Activated CD8-positive, alpha-beta memory T cell treated with anti-CD3 and anti-CD28 coated beads, Interleukin-2, amount 10 ng/mL, durations not matched to agents 7 days and 5 days (primary cell): Measurements from ENCODE around the gene TPK1. TPM values are rescaled to one million over a fixed set of nuclear protein-coding genes. Genes with fewer than 3 reads are reported as not detected.
A peak's percentile ranks its signal among the peaks of the same experiment; 100 is the strongest.
"Not testable (repeated sequence)": the region's sequence is repeated elsewhere in the genome, so short reads cannot be mapped to it uniquely, and the experiment has no call there.

Experiments used
- ATAC-seq: fragments of 150-1000 bp; cut with Tn5 transposase; one replicate; pipeline ENCODE4 v1.10.0; 2021; ENCODE audit warnings: moderate library complexity
- CTCF ChIA-PET: fragments of 350-600 bp; sonication (Branson Sonifier 250); formaldehyde crosslinking; loops from one replicate; lab custom pipeline; 2021; ENCODE audit warnings: antibody characterized with exemption; lab: Charles Lee
- DNase-seq: peaks from one replicate; pipeline ENCODE4 v3.0.0-alpha.2; 2020
- H3K27ac Mint-ChIP-seq: one replicate; pipeline ENCODE4 v1.8.0; 2021; ENCODE audit warnings: mild to moderate bottlenecking, mixed read lengths
- H3K27me3 Mint-ChIP-seq: one replicate; pipeline ENCODE4 v1.8.0; 2021; ENCODE audit warnings: mixed read lengths
- H3K36me3 Mint-ChIP-seq: one replicate; pipeline ENCODE4 v1.8.0; 2021; ENCODE audit warnings: mild to moderate bottlenecking, mixed read lengths
- H3K4me1 Mint-ChIP-seq: one replicate; pipeline ENCODE4 v1.8.0; 2021; ENCODE audit warnings: mixed read lengths
- H3K4me3 Mint-ChIP-seq: one replicate; pipeline ENCODE4 v1.8.0; 2021; ENCODE audit warnings: mild to moderate bottlenecking, moderate library complexity, mixed read lengths
- H3K9me3 Mint-ChIP-seq: one replicate; pipeline ENCODE4 v1.8.0; 2022; ENCODE audit warnings: low read depth, mixed read lengths
- total RNA-seq, 2 experiments: library from RNA; stranded (reverse); gene quantifications; one replicate each; pipeline ENCODE4 v1.2.3, GENCODE V29; 2021

TPK1 gene
- total RNA-seq, 2 experiments from 2014 or later, result 13.1 to 15.0 TPM

GRCh38 chr7:144818511-144818910 lies 17.3 kb downstream of the TPK1 start:
- peak; percentile 71 for DNase-seq

GRCh38 chr7:144817001-144817400 lies 18.9 kb downstream of the TPK1 start:
- DNase-seq (no peak), ATAC-seq (no peak)
- Mint-ChIP-seq H3K27ac (no peak overlapping the region), H3K4me1 (peaks cover 58% of the 10 kb centered on the region), H3K9me3 (no peaks in the 10 kb centered on the region), H3K27me3 (no peaks in the 10 kb centered on the region), H3K4me3 (no peak overlapping the region), H3K36me3 (peaks cover 14% of the 10 kb centered on the region)
- CTCF ChIA-PET, result interaction anchor here (2.5 kb wide), 1 partner anchor 19 kb away, joined by 17 read pairs; the partner anchor contains the start of gene TPK1

More at GRCh38 chr7:144818511-144818910, 17.3 kb downstream of the TPK1 start:
- Mint-ChIP-seq H3K4me1 (peaks cover 59% of the 10 kb centered on the region), H3K27me3 (no peaks in the 10 kb centered on the region), H3K4me3 (peak overlapping the region; percentile 11), H3K36me3 (peaks cover 14% of the 10 kb centered on the region), H3K9me3 (no peaks in the 10 kb centered on the region), H3K27ac (peak overlapping the region; percentile 70)
- CTCF ChIA-PET, result interaction anchor here (2.5 kb wide), 1 partner anchor 17 kb away, joined by 17 read pairs; the partner anchor contains the start of gene TPK1
- ATAC-seq, result peak; percentile 82

- H3K27ac Mint-ChIP-seq, result no peak overlapping the region
- ATAC-seq, result no peak
- CTCF ChIA-PET, result interaction anchor here (2.1 kb wide), 1 partner anchor 9 kb away, joined by 5 read pairs; no protein-coding TSS in a partner anchor
- H3K4me1 Mint-ChIP-seq, result peaks cover 41% of the 10 kb centered on the region
- H3K4me3 Mint-ChIP-seq, result no peak overlapping the region
- no peak for DNase-seq
- H3K36me3 Mint-ChIP-seq, result peaks cover 17% of the 10 kb centered on the region
- H3K27me3 Mint-ChIP-seq, result no peaks in the 10 kb centered on the region
- no peaks in the 10 kb centered on the region for H3K9me3 Mint-ChIP-seq
These were observed 21.6 kb downstream of the TPK1 start for GRCh38 chr7:144814299-144814698.

- CTCF ChIA-PET, result interaction anchor here (1.5 to 3.5 kb wide), 3 partner anchors 9 to 23 kb away, joined by 5 to 16 read pairs (median 6); partner anchors contain the start of gene TPK1
- peak; percentile 98 for ATAC-seq
- H3K36me3 Mint-ChIP-seq, result peaks cover 16% of the 10 kb centered on the region
- no peaks in the 10 kb centered on the region for H3K27me3 Mint-ChIP-seq
- H3K4me3 Mint-ChIP-seq, result peak overlapping the region; percentile 54
- peak; percentile 71 for DNase-seq
- peaks cover 33% of the 10 kb centered on the region for H3K4me1 Mint-ChIP-seq
- peak overlapping the region; percentile 81 for H3K27ac Mint-ChIP-seq
- no peaks in the 10 kb centered on the region for H3K9me3 Mint-ChIP-seq
These were observed 23.2 kb downstream of the TPK1 start for GRCh38 chr7:144812379-144813283.

- no peak for DNase-seq
- Mint-ChIP-seq H3K4me1 (peaks cover 15% of the 10 kb centered on the region), H3K9me3 (no peaks in the 10 kb centered on the region), H3K27me3 (no peaks in the 10 kb centered on the region), H3K36me3 (peaks cover 27% of the 10 kb centered on the region), H3K4me3 (no peak overlapping the region), H3K27ac (no peak overlapping the region)
- CTCF ChIA-PET, result interaction anchor here (2.4 kb wide), 1 partner anchor 19 kb away, joined by 7 read pairs; no protein-coding TSS in a partner anchor
- no peak for ATAC-seq
These were observed 30.1 kb downstream of the TPK1 start for GRCh38 chr7:144805627-144806239.

GRCh38 chr7:144800678-144801436 lies 35.0 kb downstream of the TPK1 start:
- H3K27ac Mint-ChIP-seq, DNase-seq, H3K9me3 Mint-ChIP-seq, H3K4me1 Mint-ChIP-seq, CTCF ChIA-PET, H3K27me3 Mint-ChIP-seq, ATAC-seq, H3K4me3 Mint-ChIP-seq: not testable (repeated sequence)
- peaks cover 39% of the 10 kb centered on the region for H3K36me3 Mint-ChIP-seq

- Mint-ChIP-seq H3K4me3 (no peak overlapping the region), H3K36me3 (peaks cover 20% of the 10 kb centered on the region), H3K27me3 (no peaks in the 10 kb centered on the region), H3K4me1 (peaks cover 3% of the 10 kb centered on the region), H3K9me3 (peaks cover 3% of the 10 kb centered on the region), H3K27ac (no peak overlapping the region)
- CTCF ChIA-PET, result interaction anchor here (1.0 kb wide), 1 partner anchor 39 kb away, joined by 4 read pairs; the partner anchor contains the start of gene TPK1
- no peak for ATAC-seq
- no peak for DNase-seq
These were observed 38.9 kb downstream of the TPK1 start for GRCh38 chr7:144796919-144797318.

- no peak for DNase-seq
- Mint-ChIP-seq H3K27ac (no peak overlapping the region), H3K27me3 (no peaks in the 10 kb centered on the region), H3K36me3 (peaks cover 2% of the 10 kb centered on the region), H3K4me3 (no peak overlapping the region), H3K4me1 (no peaks in the 10 kb centered on the region), H3K9me3 (no peaks in the 10 kb centered on the region)
- CTCF ChIA-PET, result no interaction called here
- no peak for ATAC-seq
These were observed 43.8 kb downstream of the TPK1 start for GRCh38 chr7:144792050-144792449.

- H3K4me3 Mint-ChIP-seq, result no peak overlapping the region
- no peak for ATAC-seq
- H3K36me3 Mint-ChIP-seq, result peaks cover 2% of the 10 kb centered on the region
- H3K27me3 Mint-ChIP-seq, result no peaks in the 10 kb centered on the region
- DNase-seq, result no peak
- no peaks in the 10 kb centered on the region for H3K4me1 Mint-ChIP-seq
- H3K9me3 Mint-ChIP-seq, result no peaks in the 10 kb centered on the region
- CTCF ChIA-PET, result no interaction called here
- H3K27ac Mint-ChIP-seq, result no peak overlapping the region
These were observed 44.4 kb downstream of the TPK1 start for GRCh38 chr7:144791488-144791887.

GRCh38 chr7:144787127-144787526 lies 48.7 kb downstream of the TPK1 start:
- no peaks in the 10 kb centered on the region for H3K4me1 Mint-ChIP-seq
- no peak overlapping the region for H3K27ac Mint-ChIP-seq
- H3K9me3 Mint-ChIP-seq, result no peaks in the 10 kb centered on the region
- no peaks in the 10 kb centered on the region for H3K36me3 Mint-ChIP-seq
- no peak for DNase-seq
- no peak overlapping the region for H3K4me3 Mint-ChIP-seq
- ATAC-seq, result no peak
- H3K27me3 Mint-ChIP-seq, result no peaks in the 10 kb centered on the region
- CTCF ChIA-PET, result interaction anchor here (0.7 to 2.0 kb wide), 3 partner anchors 18 to 49 kb away, joined by 3 to 7 read pairs (median 4); partner anchors contain the start of gene TPK1

- no peaks in the 10 kb centered on the region for H3K36me3 Mint-ChIP-seq
- ATAC-seq, result peak; percentile 58
- DNase-seq, result no peak
- H3K27ac Mint-ChIP-seq, result no peak overlapping the region
- CTCF ChIA-PET, result interaction anchor here (1.1 to 2.1 kb wide), 5 partner anchors 9 to 50 kb away, joined by 3 to 10 read pairs (median 4); partner anchors contain the start of gene TPK1
- H3K9me3 Mint-ChIP-seq, result no peaks in the 10 kb centered on the region
- H3K27me3 Mint-ChIP-seq, result no peaks in the 10 kb centered on the region
- no peak overlapping the region for H3K4me3 Mint-ChIP-seq
- no peaks in the 10 kb centered on the region for H3K4me1 Mint-ChIP-seq
These were observed 49.3 kb downstream of the TPK1 start for GRCh38 chr7:144786522-144786921.

- Mint-ChIP-seq H3K36me3 (no peaks in the 10 kb centered on the region), H3K27ac (no peak overlapping the region), H3K9me3 (no peaks in the 10 kb centered on the region), H3K4me3 (no peak overlapping the region), H3K27me3 (no peaks in the 10 kb centered on the region), H3K4me1 (no peaks in the 10 kb centered on the region)
- ATAC-seq, result no peak
- no peak for DNase-seq
- CTCF ChIA-PET, result interaction anchor here (1.1 to 2.1 kb wide), 4 partner anchors 9 to 50 kb away, joined by 3 to 10 read pairs (median 6); partner anchors contain the start of gene TPK1
These were observed 49.8 kb downstream of the TPK1 start for GRCh38 chr7:144786079-144786478.
